G401.6 (cell line): ENCODE measurements around the gene STK24.
"Not testable (repeated sequence)": the region's sequence is repeated elsewhere in the genome, so short reads cannot be mapped to it uniquely, and the experiment has no call there.

Experiments used
- FAIRE-seq: peaks from 2 replicates; lab custom pipeline; 2012; peaks lifted over from hg19 to GRCh38; lab: Jason Lieb, UNC

The STK24 gene

GRCh38 chr13:98581971-98582702 is 5.2 kb upstream of the STK24 start:
- no peak for FAIRE-seq

- no peak for FAIRE-seq
These were observed 4.5 kb upstream of the STK24 start for GRCh38 chr13:98581381-98581780.

DNA sequence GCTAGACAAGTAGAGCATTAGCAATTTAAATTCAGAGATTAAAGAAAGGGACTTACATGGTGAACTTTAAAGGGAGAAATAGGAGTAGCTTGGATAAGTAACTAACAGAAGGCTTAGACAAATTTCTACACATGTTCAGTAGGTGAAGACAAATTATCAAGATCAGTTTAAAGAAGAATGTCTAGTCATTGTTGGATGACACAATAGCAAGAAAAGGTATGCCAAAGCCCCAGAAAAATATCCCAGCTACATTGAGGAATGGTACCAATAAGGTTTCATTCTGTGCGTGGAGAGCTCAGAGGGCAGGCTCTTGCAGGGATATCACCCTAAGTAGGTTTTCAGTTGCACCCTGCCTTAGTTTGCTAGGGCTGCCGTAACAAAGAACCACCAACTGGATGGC is 3.5 kb upstream of the STK24 start:
- no peak for FAIRE-seq

- FAIRE-seq, result no peak
These were observed 954 bp upstream of the STK24 start for GRCh38 chr13:98577836-98578285.

DNA sequence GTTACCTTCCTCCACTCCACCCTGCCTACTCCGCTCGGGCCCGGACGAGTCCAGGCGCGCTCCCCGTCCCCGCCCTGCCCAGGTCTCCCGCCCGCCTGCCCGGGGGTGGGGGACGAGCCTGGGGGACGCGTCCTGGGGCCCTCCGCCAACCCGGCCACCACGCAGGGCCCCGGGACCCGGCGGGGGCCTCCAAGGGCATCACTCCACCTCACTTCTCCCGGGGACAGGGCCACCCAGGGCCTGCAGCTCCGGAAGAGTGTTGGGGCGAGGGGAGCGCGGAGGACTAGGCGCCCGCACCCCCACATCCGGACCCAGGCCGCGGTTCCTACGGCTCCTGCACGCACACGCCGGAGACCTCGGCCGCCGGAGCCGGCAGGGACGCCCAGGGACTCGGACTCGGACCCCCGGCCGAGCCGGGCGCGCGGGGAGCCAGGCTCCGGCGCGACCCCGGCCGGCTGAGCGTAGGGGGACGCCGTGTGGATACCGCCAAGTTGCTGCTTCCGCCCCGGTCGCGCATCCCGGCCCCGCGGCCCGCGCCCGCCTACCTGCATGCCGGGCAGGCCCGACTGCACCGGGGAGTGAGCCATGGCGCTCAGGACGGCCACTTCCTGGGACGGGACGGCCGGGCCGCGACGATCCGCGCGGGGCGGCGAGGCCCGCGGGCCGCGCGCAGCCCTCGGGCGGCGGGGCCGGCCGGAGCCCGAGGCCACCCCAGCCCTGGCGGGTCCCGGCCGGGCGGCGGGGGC is 534 bp downstream of the STK24 start:
- FAIRE-seq, result no peak

- no peak for FAIRE-seq
These were observed 1.1 kb downstream of the STK24 start for GRCh38 chr13:98575904-98576199.

DNA sequence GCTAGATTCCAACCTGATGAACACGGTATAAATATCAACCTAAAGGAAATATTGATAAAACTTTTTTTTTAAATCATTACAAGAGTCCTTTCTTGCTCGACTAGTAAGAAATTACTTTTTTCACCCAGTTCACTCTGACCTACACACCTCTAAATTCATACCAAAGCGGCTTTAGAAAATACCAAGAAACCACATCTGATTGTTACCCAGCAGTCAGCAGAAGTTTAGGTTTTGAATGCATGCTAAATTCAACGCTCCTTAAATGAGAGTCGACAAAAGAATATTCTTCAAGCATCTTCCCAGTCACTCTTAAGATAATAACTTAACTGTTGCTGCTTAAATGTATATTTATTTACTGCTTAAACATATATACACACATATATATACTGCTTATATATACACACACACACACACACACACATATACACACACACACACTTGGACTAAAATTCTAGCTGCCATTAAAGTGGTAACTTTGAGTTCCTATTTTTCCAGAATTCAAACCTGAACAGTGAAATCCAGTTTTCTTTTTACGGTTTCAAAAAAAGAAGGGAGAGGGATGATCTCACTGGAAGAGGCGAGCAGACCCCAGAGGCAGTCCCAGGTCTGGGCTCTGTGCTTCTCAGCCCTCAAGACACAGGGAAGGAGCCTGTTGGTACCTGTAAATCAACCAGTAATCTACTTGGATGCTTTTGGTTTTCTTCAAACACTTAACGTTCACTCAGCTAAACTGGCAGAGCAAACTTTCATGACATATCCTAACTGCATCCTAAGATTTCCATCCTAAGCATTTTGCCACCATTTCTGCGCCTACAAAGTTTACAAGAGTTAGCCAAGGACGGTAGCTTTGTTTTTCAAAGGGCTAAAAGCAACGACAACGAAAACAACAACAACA is 1.7 kb downstream of the STK24 start:
- no peak for FAIRE-seq

DNA sequence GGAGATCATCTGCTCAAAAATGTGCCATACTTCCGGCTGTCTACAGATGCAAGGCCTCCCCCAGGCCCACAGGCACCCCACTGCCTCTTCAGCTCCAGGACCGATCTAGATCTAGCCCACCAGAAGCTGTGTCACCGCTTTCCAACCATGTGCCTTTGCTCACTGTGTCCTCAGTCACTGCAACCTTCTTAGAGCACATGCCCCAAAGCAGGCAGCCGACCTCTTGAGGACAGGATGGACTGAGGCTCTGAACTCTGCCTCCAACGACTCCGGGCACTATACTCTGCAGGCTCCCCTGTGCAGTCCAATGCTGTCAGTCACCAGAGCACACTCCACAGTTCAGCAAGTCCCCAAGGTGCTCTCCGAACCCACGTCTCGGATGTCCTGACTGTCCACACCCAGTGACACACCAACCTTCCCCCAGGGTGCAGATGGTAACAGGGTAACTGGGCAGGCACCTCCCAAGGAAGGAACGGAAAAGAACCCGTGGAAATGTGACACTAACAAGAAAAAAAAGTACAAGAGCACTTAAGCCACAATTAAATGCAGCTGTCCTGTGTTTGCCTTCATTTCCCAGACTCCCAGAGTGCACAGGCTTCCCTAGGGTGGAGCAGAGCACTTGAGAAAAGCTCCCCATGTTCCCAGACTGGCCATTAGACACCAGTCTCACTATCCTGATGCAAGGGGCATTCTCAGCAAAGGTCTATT is 4.8 kb downstream of the STK24 start:
- no peak for FAIRE-seq

DNA sequence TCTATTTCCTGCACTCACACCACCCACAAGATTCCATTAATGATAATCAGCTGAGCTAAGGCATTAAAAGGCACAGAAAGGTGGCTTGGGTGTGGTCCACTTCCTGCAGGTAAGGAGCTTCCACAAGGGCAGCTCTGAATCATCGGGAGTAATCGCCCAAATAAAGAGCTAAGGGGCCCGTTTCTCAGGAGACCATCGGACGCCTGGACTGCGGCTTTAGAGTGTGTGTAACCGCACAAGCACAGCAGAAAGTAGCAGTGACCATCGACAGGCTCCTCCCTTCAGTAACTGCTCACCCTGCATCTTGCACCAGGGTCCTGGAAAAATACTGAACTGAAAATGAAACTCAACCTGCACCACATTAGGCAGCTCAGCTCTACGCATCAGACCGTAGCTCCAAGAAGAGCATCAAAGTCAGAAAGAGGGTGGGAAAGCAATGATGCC is 6.0 kb downstream of the STK24 start:
- FAIRE-seq, result no peak

DNA sequence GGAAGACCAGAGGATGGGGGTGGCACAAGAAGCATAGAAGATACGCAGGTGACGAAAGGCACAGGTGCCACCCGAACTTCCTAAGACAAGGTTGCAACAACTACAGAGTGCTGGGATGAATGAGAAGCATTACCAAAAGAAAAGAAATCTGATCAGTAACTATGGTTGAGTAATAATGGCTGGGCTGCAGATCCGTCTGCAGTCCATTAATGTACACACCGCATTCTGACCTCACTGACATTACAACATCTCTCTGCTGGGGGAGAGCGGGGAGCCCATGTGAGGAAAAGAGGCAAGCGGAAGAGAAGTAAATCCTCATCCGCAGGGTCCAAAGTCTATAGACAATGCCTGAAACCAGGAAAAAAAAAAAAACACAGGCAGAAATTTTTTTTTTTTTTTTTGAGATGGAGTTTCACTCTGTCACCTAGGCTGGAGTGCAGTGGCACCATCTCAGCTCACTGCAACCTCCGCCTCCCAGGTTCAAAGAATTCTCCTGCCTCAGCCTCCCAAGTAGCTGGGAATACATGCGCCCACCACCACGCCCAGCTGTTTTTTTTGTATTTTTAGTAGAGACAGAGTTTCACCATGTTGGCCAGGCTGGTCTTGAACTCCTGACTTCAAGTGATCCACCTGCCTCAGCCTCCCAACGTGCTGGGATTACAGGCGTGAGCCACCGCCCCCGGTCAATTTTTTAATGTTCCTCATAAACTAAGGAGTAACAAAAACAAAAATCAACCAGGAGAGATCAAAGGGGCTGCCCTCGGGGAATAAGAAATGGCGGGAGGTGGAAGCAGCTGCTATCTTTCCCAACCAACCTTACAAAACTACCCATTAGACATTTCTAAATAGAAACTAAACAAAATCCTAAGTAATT is 7.2 kb downstream of the STK24 start:
- FAIRE-seq, result not testable (repeated sequence)

- FAIRE-seq, result no peak
These were observed 8.0 kb downstream of the STK24 start for GRCh38 chr13:98568918-98569317.

GRCh38 chr13:98567140-98567539 is 9.8 kb downstream of the STK24 start:
- no peak for FAIRE-seq

DNA sequence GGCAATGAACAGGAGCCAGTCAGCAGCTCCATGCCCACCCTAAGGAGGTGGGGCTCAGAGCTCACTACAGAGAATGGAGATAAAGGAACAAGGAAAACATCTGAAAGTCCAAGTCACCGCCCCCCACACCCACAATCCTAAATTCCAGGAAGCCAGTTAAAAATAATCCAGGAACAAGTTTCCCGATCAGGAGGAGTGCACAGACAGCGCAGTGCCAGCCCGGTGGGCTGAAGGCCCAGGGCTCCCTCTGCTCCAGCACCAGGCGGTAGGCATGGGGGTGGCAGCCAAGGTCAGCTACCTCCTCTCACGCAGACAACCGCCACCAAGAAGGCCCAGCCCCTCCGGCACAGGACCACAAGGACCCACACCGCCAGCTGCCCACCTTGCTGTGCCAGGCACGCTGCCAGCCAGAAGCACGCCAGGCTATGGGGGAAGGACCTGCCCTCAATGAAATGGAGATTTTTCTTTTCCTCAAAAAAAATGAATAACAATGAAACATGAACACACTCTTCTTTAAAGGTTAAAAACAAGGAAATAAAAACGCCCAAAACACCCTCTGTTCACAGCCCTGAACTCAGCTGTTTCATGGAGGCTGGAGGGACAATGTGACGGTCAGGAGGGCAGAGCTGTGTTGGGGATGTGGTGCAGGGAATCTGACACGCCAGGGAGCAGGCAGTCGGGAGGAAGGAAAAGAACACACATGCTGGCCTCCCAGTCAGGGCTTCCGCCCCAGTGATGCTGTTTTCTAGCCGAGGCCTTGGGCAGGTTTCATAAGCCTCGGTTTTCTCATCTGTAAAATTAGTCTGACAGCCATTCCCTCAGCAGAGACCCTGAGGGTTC is 11.0 kb downstream of the STK24 start:
- no peak for FAIRE-seq

- no peak for FAIRE-seq
These were observed 12.7 kb downstream of the STK24 start for GRCh38 chr13:98564204-98564603.

- no peak for FAIRE-seq
These were observed 13.8 kb downstream of the STK24 start for GRCh38 chr13:98563071-98563470.

DNA sequence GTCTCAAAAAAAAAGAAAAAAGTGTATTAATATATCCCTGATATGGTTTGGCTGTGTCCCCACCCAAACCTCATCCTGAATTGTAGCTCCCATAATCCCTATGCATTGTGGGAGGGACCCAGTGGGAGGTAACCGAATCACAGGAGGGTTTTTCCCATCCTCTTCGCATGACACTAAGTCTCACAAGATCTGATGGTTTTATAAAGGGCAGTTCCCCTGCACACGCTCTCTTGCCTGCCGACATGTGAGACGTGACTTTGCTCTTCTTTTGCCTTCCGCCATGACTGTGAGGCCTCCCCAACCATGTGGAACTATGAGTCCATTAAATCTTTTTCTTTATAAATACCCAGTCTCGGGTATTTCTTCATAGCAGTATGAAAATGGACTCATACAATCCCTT is 17.7 kb downstream of the STK24 start:
- no peak for FAIRE-seq

DNA sequence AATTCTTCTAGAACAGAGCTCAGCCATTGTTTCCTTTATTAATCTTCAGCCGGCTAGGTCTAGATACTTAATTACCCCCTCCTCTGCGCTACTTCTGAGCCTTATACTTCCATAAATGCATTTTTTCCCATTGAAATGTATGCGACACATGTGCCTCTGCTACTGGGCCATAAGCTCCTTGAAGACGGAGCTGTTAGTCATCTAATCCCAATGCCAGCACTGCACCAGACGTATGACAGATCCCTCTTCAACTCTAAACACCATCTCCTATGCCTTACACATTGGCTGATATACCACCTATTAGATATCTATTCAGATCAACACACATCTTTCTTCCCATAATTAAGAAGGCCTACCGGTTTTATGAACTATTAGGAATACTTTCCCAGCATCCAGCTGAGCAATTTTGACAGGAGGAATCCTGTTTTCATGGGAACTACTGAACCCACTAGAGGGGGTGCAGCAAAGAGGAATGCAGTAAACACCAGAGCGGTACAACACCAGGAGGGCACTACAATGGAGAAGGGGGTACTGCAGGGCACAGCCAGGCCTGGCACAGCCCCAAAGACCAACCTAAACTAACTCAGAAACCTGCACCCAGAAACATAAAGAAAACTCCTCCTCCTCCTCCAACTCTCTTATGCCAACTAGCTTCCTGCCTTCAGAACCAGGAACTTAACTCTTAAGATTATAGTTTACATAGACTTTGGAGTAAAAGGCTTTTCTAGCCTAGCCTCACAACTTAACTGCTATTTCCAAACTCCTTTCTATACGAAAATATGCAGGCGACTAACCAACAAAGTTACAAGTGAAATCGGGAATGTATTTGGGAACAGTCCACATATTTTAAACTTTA is 18.7 kb downstream of the STK24 start:
- FAIRE-seq, result no peak

- FAIRE-seq, result no peak
These were observed 19.8 kb downstream of the STK24 start for GRCh38 chr13:98556968-98557631.
